Measurements from ENCODE around the gene INF2.

The INF2 gene

DNA sequence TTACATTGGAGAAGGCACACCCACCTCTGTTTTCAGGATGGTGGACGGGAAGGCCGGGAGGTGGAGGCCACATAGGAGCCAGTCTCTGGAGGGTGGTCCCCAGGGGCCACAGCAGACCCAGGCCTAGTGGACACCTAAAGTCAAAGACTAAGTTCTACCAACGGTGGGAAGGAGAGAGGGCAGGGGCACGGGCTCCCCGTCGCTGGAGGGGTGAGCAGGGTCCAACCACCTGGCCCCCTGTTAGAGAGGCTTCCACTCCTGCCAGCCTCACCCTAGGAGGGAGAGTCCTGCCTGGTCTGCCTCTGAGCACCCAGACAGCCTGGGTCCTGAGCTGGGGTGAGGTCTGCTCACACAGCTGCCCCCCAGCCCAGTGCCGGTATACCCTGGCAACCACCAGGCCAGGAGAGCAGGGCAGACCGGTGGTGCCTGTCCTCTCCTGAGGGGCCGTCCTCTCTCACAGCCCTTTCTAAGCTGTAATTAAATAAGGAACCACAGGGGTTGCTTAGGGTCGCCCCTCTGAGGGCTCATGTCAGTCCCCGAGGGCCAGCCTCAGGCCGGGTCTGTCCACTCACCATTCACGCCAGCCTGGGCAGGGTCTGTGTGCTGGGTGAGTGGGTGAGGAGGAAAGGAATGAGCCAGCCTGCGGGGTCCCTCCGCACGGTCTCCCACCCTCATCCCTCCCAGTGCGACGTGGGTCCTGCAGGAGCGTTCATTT, 2.3 kb downstream of the INF2 start:
- DNase-seq: no peak

DNA sequence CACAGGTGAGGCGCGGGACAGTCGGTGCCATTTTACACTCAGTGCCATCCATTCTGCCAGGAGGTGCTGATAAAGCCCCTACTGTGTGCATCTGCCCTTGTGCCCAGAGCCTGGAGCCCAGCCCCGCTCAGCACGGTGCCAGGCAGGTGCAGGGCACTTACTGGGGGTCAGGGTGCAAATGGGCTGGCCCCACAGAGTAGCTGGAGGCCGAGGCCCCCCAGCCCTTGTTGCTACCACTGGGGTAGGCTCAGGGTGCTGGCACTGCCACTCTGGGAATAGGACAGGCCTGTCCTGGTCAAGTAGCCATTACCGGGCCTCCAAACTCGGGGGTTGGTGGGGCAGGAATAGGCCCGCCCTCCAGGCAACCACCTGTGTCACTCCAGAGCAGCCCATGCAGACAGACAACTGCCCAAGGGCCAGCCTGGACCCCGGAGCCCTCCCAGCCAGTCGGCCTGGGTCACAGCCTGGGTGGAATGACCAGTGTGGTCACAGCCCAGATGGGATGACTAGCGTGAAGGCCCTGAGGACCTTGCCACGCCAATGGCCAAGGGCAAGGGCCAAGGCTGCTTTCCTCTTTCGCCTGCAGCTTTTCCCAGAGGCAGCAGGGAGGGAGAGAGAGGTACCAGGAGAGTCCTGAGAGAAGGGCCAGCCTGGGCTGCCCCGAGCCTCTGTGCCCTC, 3.0 kb downstream of the INF2 start:
- no peak for DNase-seq

DNA sequence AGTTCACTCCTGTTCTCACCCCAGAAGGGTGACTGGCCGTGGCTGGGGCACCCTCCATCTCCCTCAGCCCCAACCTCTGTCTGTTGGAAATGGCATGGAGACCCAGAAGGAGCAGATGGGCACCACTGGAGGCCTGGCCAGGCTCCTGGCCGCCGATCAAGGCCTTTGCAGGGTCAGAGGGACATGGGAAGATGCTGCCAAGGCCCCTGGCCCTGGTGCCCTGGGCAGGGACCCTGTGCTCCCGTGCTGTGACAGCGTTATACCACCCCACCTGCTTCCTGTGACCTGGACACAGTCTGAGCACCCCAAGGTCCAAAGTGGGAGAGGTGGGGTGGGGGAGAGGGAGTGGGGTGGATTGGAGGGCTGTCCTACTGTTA, 3.5 kb downstream of the INF2 start:
- no peak for DNase-seq

DNA sequence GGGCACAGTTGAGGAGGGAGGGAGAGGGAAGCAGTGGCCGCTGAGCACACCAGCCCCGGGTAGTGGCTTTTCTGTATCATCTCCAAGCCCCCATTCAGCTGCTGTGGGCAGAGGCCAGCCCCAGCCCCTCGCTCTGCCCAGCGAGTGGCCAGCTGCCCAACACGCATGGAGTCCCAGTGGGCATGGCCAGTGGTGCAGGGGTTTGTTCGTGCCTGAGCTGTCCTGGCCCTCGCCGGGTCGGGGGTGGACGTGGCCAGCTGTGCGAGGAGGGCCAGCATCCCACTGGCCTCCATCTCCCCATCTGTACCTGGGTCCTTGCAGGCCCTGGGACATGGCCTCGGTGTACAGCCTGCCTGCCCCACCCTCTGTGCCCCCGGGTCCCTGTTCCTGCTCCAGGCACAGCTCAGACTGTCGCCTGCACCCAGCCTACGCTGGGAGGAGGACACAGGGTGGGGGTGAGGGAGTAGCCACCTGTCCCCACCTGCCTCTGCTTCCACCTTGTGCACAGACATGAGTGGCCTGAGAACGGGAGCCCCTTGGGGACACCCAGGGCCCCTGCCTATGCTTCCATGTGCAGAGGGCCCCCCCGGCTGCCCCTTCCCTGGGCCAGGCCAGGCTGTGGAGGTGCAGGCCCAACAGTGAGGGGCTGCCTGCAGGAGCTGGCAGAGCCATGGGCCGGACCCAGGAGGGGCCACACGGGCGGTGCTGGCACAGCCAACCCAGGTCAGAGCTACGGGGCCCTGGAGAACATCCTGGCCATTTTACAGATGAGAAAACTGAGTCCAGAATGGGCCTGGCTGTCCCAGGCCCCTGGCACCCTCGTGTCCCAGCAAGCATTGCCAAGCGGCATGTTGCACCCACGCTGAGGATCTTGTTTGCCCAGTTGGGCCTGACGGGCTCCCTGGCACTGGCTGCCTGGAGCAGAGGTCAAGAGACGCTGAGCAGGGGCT, 4.3 kb downstream of the INF2 start:
- no peak for DNase-seq

DNA sequence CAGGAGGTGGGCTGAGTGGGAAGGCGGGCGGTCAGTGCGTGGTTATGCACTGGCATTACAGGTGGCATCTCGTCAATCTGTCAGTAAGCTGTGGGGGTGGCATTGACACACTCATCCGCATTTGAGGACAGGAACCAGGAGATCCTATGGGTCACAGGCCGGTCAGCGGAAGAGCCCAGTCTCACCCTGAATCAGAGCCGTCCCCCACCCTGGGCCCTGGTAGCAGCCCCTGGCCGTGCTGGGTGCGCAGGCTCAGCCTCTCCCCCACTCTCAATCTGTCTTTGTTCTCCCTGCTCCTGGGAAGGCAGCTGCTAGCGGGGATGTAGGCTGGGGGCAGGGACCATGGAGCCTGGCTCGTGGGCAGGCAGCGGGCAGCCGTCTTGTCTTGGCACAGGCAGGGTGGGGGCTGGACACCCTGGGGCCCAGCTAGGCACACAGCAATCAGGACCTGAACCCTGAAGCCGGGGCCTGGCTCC, 5.1 kb downstream of the INF2 start:
- DNase-seq: no peak

DNA sequence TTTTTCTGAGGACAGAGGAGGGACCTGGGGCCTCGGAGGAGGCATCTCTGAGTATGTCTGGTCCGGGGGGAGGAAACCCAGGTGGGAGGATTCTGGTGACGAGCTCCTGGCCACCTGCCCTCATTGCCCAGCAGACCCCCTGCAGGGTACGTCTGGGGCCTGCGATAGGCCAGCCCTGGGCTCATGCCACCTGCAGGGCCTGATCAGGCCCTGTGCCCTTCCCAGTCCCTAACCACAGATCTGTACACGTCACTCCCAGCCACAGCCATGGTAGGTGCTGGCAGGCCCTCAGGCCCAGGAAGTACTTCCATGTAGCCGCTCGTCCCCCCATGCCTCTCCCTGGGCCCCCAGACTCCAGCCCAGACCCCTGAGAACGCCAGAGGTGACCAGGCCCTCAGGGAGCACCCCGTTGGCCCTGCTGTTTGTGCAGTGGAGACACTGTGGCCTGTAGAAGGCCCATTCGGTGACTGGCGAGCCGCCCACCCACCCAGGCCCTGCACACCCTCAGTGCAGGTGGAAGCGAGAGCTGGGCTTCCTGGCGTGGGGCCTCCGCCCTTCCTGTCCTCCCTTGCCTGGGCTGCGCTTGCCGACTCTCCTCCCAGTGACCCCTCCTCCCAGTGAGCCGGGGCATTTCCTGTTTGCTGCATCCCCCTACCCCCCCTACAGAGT, 5.7 kb downstream of the INF2 start:
- peak; percentile 95 for DNase-seq

DNA sequence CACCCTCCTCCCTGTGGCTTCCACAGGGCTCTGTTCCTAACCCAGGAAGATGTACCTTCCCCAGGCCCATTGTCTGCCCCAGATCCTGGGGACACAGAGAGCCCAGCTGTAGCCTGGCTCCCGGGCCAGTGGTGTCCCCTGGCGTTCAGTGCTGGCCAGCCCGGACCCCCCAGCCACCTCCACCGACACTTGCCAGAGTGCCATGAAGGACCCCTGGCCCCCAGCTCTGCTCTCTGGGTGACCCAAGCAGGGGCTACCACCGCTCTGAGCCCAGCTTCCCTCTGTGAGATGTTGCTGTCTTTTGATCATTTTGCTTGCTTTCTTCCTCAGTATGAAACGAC, 6.2 kb downstream of the INF2 start:
- DNase-seq: no peak

DNA sequence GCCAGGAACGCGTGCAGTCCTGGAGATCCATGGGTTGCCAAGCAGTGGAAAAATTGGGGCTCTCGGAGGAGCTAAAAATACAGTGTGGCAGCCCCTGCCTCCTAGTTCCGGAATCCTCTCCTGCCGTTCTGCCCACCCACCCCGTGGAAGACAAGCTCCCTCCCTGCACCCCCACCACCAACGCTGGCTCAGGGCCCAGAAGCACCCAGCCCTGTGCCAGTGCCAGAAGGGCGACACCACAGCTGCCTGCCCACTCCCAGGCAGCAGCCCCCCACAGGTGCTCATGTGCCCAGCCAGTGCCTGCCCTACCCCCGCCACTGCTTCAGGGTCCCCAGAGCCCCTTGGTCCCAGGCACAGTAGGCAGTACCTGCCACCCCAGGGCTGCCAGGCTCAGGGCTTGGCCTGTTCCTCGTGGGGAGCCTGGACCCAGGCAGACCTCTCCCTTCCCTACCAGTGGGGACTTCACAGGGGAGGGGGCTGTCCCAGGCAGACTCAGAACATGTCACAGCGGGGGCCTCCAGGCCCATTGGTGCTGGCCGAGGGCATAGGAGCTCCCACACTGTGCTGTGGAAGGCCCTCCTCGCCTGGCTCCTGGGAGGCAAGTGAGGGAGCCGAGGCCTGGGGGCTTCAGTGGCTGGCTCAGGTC, 7.4 kb downstream of the INF2 start:
- DNase-seq: no peak

DNA sequence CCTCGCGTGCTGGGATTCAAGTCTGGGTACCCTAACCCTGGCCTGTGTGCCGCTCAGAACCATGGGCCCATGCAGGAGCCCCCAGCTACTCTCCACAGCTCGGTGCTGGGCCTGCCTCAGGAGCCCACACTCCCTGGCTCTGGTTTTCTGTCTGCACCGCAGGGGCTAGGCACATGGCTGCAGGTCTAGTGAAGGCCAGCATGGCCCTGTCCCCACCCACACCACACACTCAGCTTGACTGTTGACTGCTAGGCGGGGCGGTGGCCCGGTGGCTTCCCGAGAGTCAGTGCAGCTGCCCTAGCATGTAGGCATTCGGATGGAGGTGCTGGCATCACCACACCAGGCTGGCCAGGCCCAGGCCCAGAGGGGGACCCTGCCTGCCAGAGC, 7.9 kb downstream of the INF2 start:
- no peak for DNase-seq

DNA sequence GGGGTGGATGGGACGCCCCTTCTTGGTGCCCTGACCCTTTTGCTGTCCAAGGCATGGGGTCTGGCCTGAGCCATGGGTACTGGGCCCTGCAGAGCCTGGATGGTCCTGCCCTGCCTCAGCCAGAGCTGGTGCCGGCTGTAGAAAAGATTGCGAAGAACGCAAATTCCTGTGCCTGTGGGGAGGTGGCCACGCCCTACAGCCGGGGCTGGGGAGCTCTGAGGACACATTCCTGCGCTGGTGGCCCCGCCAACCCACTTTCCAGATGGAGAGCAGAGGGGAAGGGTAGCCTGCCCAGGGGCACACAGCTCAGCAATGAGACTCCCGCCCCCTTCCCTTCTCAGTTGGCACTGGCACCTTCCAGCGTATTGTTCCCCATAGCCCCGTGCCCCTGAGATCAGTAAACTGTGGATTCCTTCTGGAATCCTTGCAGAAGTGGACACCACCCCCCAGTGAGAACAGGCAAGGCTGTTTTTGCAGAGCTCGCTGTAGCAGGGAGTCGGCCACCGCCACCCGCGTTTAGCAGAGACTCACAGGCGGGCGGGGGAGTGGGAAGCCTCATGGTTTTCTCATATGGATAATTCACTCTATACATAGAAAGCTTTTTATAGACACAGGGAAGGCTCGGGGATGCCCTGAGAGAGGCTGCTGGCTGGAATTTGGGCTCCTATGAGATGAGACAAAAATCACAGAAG, 8.6 kb downstream of the INF2 start:
- DNase-seq: peak; percentile 65

DNA sequence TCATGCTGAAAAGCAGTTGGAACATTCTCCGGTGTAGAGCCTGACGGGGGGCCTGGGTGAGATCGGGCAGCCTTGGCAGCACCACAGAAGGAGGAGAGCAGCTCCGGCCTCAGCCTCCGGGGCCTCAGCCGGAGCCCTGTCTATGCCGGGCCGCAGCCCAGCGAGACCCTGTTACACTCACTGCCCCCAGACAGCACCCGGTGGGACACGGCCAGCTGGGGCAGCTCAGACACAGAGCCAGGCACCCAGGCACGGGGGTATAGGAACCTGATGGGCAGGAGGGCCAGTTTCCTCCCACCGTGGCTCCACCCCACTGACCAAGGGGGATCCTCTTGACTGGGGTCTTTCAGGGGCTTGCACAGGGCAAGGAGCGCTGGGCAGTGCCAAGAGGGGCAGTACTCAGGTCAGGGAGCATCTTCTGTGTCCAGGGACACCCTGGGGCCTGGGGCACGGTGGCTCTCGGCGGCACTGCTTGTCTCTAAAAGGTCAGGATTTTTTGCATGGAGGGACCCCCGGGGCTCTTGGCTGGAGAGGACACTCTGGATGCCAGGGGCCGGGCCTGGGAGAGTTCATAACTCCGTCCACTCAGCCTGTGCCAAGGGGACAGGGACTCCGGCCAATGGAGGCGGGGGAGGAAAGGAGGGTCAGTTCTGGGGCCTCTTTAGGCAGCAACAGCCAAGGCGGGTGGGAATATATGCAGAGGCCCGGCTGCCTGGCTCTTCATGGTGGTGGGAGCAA, 9.4 kb downstream of the INF2 start:
- no peak for DNase-seq

DNA sequence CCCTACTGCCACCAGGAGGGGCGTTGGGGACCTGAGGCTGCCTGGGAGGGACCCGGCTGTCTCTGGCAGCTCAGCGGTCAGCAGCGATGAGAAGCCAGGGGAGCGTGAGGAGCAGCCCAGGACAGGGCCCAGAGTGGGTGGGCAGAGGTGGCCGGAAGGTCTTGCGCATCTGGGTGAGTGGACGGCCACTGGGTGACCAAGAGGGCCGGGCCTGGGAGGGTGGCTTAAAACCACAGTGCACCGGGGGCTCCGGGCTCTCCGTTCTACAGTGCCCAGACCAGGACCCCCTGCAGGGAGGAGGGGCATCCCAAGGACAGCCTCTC, 10.0 kb downstream of the INF2 start:
- no peak for DNase-seq

DNA sequence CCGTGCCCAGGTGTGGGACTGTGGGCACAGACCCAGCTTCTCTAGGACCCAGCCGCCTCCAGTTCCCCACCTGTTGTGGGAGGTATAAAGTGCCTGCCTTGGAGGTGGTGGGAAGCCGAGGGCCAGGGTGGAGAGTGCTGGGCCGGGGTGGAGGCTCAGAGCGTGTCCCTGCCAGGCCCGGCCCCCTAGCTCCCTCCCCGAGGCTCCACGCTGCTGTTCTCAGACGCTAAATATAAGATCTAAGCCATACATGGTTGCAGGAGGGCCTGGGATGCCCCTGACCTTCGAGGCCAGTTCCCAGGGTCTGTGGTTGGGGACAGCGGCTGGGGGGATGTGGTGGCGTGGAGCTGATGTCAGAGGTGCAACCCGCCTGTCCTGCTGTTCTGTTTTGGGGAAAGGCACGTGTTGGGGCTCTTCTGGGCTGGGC, 10.8 kb downstream of the INF2 start:
- peak; percentile 63 for DNase-seq

DNA sequence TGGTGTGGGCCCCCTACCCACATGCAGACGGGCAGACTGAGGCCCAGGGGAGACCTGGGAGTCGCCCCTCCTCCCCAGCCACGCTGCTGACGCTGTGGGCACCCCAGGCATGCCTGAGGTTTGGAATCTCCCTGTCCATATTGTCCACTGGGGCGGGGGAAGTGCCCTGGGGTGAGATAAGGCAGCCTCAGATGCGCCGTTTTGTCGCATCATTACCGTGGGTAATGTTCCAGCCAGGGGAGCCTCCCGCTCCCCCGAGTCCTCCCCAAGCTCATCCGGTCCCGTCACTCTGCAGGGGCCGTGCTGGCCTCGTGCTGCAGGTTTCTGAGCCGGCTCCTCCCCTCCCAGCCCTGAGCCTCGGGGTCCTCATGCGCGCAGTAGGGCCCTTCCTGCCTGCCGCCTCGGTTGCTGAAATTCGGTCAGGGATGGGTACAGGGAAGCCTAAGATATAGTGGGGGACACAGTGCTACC, 11.4 kb downstream of the INF2 start:
- DNase-seq: peak; percentile 94

DNA sequence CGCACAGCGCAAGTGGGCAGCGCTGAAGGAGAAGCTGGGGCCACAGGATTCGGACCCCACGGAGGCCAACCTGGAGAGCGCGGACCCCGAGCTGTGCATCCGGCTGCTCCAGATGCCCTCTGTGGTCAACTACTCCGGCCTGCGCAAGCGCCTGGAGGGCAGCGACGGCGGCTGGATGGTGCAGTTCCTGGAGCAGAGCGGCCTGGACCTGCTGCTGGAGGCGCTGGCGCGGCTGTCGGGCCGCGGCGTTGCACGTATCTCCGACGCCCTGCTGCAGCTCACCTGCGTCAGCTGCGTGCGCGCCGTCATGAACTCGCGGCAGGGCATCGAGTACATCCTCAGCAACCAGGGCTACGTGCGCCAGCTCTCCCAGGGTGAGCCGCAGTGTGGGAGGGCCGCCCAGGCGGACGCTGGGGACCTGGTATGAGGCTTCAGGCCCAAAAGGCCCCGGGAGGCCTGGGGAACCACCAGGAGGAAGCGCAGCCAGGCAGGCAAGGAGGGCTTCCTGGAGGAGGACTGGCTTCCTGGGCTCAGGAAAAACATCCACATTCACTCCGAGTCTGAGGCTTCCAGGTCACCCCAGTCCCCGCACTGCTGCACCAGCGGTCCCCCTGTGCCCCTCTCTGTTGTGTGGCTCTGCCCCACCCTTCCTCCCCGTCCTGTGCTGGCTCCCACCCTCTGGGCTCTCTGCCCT, 12.1 kb downstream of the INF2 start:
- DNase-seq: no peak

DNA sequence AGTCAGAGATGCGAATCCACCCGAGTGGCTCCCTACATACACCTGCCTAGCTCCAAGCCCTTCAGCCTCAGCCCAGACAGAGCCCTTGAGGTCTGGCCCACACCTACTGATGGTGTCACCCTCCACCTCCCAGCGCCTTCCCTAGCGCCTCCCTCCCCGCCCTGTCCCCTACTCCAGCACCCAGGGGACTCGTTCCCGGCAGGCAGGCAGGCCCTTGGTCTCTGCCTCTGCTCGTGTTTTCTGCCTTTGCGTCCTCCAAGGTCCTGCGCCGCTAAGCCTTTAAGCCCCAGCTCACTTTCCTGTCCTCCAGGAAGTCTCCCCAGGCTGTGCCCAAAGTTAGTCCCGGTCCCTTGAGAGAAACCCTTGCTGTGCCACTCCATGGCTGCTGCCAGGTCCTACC, 12.7 kb downstream of the INF2 start:
- no peak for DNase-seq

DNA sequence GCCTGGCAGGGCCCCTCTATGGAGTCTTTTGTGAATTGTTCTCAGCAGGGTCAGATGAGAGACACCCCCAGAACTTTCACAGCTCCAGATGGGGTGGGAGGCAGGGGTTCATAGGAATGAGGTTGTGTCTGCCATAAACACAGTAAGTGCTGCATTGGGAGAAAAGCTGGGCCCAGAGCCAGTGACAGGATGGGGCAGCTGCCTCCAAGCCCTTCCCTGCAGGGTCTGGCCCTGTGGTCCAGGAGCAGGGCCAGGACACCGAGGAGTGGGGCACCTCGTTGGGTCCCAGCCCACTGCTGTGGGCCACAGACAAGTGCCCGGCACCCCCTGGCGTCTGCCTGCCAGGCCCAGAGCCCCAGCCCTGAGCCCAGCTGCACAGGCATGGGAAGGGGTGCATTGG, 13.3 kb downstream of the INF2 start:
- DNase-seq: no peak

DNA sequence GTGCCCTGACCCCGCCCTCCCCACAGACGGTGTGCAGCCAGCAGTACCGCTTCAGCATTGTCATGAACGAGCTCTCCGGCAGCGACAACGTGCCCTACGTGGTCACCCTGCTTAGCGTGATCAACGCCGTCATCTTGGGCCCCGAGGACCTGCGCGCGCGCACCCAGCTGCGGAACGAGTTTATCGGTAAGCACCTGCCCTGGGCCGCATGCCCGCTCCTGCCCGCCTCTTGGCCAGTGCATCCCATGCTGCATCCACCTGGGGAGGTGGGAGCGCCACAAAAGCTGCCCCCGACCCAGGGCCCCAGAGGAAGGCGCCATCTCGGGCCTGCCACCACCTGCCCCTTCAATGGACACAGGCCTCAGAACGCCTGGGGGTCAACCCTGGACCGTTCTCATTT, 13.9 kb downstream of the INF2 start:
- DNase-seq: no peak

DNA sequence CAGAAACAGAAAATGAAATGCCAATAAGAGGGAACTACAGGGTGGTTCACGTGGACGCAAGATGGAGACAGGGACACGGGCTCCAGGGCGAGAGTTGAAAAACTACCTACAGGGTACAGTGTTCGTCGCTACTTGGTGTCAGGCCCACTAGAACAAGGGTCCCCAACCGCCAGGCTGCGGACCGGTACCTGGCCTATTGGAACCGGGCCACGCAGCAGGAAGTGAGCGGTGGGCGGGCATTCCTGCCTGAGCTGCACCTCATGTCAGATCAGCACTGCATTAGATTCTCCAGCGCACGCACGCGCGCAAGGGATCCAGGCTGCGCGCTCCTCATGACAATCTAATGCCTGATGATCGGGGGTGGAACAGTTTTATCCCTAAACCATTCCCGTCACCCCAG, 14.8 kb downstream of the INF2 start:
- DNase-seq: no peak

DNA sequence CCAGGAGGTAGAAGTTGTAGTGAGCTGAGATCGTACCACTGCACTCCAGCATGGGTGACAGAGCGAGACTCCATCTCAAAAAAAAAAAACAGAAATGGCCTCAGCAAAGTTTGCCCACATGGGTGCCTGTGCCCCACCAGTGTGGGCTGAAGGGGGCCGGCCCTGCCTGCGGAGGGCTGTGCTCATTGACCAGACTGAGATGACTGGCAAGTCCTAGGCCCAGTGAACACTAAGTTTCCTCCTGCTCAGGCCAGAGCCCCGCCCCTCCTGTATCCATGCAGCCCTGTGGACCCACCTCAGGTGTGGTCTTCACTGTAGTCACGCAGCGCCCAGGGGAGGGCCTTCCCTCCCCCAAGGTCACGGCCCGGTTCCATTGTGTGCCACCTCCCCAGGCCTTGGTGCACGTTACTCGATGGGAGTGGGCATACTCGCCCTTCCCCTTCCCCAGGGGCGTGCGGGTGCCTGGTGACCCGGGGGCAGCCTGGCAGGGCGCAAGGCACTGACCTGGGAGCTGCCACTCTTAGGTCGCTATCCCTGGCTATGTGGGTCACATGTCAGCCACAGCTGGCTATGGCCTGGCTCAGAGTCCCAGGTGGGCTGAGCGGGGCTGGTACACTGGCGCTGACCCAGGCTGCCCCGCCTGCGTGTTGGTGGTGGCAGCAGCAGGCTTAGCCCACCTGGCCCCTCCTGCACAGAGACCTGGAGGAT, 16.1 kb downstream of the INF2 start:
- no peak for DNase-seq

All from hematopoietic multipotent progenitor cell treated with erythropoietin and hydrocortisone succinate and interleukin-3 and kit ligand, for 4 days (in vitro differentiated cells).